OCI-LY7 (cell line): ENCODE results near the gene CTDSPL. TPM values are rescaled to one million over a fixed set of nuclear protein-coding genes. Genes with fewer than 3 reads are reported as not detected.

Experiments used
- BruUV-seq: library from RNA; stranded (reverse); fragments of 400-500 nt; replicated peaks from 2 replicates; lab custom pipeline; 2021; lab: Mats Ljungman, UMichigan
- CTCF ChIA-PET: fragments of 300-600 bp; sonication (Branson Sonifier 250); formaldehyde crosslinking; loops from one replicate; lab custom pipeline; 2022; ENCODE audit warnings: antibody characterized with exemption; ENCODE audit not compliant: unreplicated experiment; lab: Charles Lee
- POLR2A ChIA-PET: fragments of 300-600 bp; sonication (Branson Sonifier 250); formaldehyde crosslinking; loops from one replicate; lab custom pipeline; 2022; ENCODE audit warnings: antibody characterized with exemption; lab: Charles Lee
- DNase-seq: peaks from one replicate; pipeline ENCODE4 v3.0.0-alpha.2; 2015; ENCODE audit warnings: low spot score
- H2AFZ ChIP-seq: fragments of 200-600 bp; sonication (generic), shearing (Covaris generic); 2 replicates; pipeline ENCODE4 v1.6.1; 2014; ENCODE audit warnings: mild to moderate bottlenecking, antibody characterized with exemption, low read length, moderate library complexity
- H3K27ac ChIP-seq: fragments of 200-600 bp; sonication (generic); 2 replicates; pipeline ENCODE4 v1.5.1; 2014; ENCODE audit warnings: mixed run types, low read depth, mild to moderate bottlenecking, moderate library complexity, low read length, inconsistent platforms; ENCODE audit not compliant: poor library complexity, severe bottlenecking
- H3K36me3 ChIP-seq: fragments of 200-600 bp; sonication (generic); 2 replicates; pipeline ENCODE4 v1.6.1; 2014; ENCODE audit warnings: mild to moderate bottlenecking, antibody characterized with exemption, low read length, moderate library complexity, mixed read lengths; ENCODE audit not compliant: insufficient read depth
- H3K4me1 ChIP-seq: fragments of 200-600 bp; sonication (generic); 2 replicates; pipeline ENCODE4 v1.5.1; 2014; ENCODE audit warnings: mild to moderate bottlenecking, low read length; ENCODE audit not compliant: insufficient read depth, poor library complexity, severe bottlenecking
- H3K4me2 ChIP-seq: fragments of 200-600 bp; sonication (generic); 2 replicates; pipeline ENCODE4 v1.6.1; 2014; ENCODE audit warnings: mild to moderate bottlenecking, low read length
- H3K4me3 ChIP-seq: fragments of 200-600 bp; sonication (generic); 2 replicates; pipeline ENCODE4 v1.5.1; 2014; ENCODE audit warnings: mild to moderate bottlenecking, low read depth, low read length; ENCODE audit not compliant: poor library complexity, severe bottlenecking
- H3K79me2 ChIP-seq: fragments of 200-600 bp; sonication (generic); 2 replicates; pipeline ENCODE4 v1.6.1; 2016; ENCODE audit warnings: low read depth, mild to moderate bottlenecking, low read length, moderate library complexity, mixed read lengths; ENCODE audit not compliant: insufficient read depth
- H3K9me2 ChIP-seq: fragments of 200-600 bp; sonication (generic); 2 replicates; pipeline ENCODE4 v1.6.1; 2016; ENCODE audit warnings: mild to moderate bottlenecking, low read length, mixed read lengths; ENCODE audit not compliant: insufficient read depth
- H3K9me3 ChIP-seq: fragments of 200-600 bp; sonication (generic); 2 replicates; pipeline ENCODE4 v1.6.1; 2014; ENCODE audit warnings: mild to moderate bottlenecking, mixed run types, low read length, mixed read lengths
- H4K20me1 ChIP-seq: fragments of 200-600 bp; sonication (generic); 2 replicates; pipeline ENCODE4 v1.6.1; 2014; ENCODE audit warnings: mild to moderate bottlenecking, antibody characterized with exemption, low read length, moderate library complexity, mixed read lengths; ENCODE audit not compliant: insufficient read depth
- EZH2phosphoT487 ChIP-seq: fragments of 200-600 bp; sonication (generic); IDR thresholded peaks from 2 replicates; pipeline ENCODE4 v1.6.1; 2018; ENCODE audit warnings: low read depth, borderline replicate concordance, mild to moderate bottlenecking, mixed run types, antibody characterized with exemption, low read length, moderate library complexity, mixed read lengths
- intact Hi-C: fragments of 100-400 bp; cut with micrococcal nuclease; formaldehyde crosslinking; loops from one replicate; pipeline ENCODE4 v1.10.0; 2022; ENCODE audit not compliant: unreplicated experiment
- total RNA-seq, 2 experiments: library from RNA; depleted of rRNA in 1 of 2; stranded (reverse); fragments of >200 nt in 1 of 2; shearing (Covaris generic) in 1 of 2; gene quantifications; 2 replicates each; pipeline ENCODE4 v1.2.3, GENCODE V29; 2014 to 2022
- TF ChIP-seq, protein P1 (sequence below): fragments of 200-600 bp; sonication (generic); conservative IDR thresholded peaks from 2 replicates; pipeline ENCODE4 v1.5.1; 2014; ENCODE audit warnings: mild to moderate bottlenecking, antibody characterized with exemption, low read length, moderate library complexity, mixed read lengths

The CTDSPL gene
- total RNA-seq, 2 experiments from 2014 or later, result 0.38 TPM; not detected in 1

DNA sequence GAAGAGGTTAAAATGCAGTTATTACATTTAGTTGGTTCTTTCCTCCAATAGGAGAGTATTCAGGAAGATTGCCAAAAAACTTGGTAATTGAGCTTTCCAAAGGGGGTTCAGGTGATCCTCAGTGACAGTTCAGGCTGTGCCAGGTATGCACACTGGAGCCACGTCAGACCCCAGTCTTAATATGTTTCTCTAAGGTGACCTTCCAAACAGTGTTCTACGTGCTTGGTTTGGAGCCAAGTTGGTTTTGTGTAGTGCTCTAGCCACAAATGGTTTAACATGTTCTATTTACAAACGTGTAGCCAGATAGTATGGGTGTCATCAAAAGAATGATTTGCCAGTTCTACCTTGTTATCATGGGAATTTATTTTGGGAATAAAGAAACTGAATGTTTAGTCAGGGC is 21.0 kb downstream of the CTDSPL start:
- no peaks in the 10 kb centered on the region for H3K4me1 ChIP-seq
- ChIA-PET POLR2A (interaction anchor here (0.6 kb wide), 1 partner anchor 15 kb away, joined by 3 read pairs; no protein-coding TSS in a partner anchor), CTCF (no interaction called here)
- BruUV-seq, result no TSS peak
- no peak overlapping the region for H3K4me2 ChIP-seq
- H3K9me3 ChIP-seq, result no peaks in the 10 kb centered on the region
- no peaks in the 10 kb centered on the region for H3K9me2 ChIP-seq
- no peak for DNase-seq
- no peaks in the 10 kb centered on the region for H4K20me1 ChIP-seq
- H3K79me2 ChIP-seq, result no peaks in the 10 kb centered on the region
- no peak overlapping the region for H3K4me3 ChIP-seq
- TF ChIP-seq, protein P1, sequence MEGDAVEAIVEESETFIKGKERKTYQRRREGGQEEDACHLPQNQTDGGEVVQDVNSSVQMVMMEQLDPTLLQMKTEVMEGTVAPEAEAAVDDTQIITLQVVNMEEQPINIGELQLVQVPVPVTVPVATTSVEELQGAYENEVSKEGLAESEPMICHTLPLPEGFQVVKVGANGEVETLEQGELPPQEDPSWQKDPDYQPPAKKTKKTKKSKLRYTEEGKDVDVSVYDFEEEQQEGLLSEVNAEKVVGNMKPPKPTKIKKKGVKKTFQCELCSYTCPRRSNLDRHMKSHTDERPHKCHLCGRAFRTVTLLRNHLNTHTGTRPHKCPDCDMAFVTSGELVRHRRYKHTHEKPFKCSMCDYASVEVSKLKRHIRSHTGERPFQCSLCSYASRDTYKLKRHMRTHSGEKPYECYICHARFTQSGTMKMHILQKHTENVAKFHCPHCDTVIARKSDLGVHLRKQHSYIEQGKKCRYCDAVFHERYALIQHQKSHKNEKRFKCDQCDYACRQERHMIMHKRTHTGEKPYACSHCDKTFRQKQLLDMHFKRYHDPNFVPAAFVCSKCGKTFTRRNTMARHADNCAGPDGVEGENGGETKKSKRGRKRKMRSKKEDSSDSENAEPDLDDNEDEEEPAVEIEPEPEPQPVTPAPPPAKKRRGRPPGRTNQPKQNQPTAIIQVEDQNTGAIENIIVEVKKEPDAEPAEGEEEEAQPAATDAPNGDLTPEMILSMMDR, result no peak
- TF ChIP-seq EZH2phosphoT487, result no peak
- H3K27ac ChIP-seq, result no peak overlapping the region
- no peaks in the 10 kb centered on the region for H3K36me3 ChIP-seq
- intact Hi-C loops, result no loop called here
- H2AFZ ChIP-seq, result no peak overlapping the region

DNA sequence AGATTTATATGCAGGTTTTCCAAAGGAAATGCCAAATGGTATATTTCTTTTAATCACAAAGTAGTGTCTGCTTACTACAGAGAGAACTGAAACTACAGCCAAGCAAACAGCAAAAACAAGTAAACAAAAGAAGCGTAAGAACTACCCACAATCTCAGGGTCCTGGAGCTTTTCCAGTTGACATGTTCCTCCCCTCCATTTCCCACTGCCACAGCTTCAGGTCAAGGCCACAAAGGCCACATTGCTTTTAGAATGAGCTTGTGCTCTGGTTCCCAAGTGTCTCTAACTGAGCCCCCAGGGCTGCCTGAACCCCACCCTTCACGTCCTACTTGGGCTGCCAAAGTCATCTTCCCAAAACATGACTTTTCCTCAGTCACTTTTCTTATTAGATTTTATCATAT is 24.1 kb downstream of the CTDSPL start:
- Histone ChIP-seq H3K9me2 (no peaks in the 10 kb centered on the region), H3K27ac (no peak overlapping the region), H3K4me3 (no peak overlapping the region), H3K36me3 (no peaks in the 10 kb centered on the region), H4K20me1 (no peaks in the 10 kb centered on the region), H3K4me1 (peaks cover 3% of the 10 kb centered on the region), H3K9me3 (no peaks in the 10 kb centered on the region), H3K79me2 (no peaks in the 10 kb centered on the region), H3K4me2 (no peak overlapping the region), H2AFZ (no peak overlapping the region)
- intact Hi-C loops, result no loop called here
- no TSS peak for BruUV-seq
- POLR2A ChIA-PET, result interaction anchor here (1.2 kb wide), 1 partner anchor 11 kb away, joined by 3 read pairs; no protein-coding TSS in a partner anchor
- no peak for TF ChIP-seq EZH2phosphoT487
- TF ChIP-seq, protein P1, result no peak
- CTCF ChIA-PET, result no interaction called here
- no peak for DNase-seq

DNA sequence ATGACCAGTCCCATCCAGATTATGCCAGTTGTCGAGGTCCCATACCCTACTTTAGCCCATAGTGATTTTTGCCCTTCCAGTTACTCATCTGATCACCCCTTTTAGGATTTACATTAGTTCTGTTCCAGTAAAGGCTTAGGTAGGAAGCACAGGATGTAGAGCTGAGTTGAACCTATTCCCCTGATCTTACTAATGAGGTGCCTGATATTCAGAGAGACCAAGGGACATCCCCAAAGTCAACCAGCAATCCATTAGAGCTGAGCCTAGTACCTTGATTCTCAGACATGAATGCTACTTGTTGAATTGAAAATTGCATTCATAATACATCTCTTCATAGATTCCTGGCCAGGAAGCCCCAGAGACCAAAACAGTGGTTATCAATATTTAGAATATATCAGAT is 24.7 kb downstream of the CTDSPL start:
- DNase-seq, result no peak
- Histone ChIP-seq H3K27ac (no peak overlapping the region), H3K9me2 (no peaks in the 10 kb centered on the region), H3K4me3 (no peak overlapping the region), H2AFZ (no peak overlapping the region), H4K20me1 (no peaks in the 10 kb centered on the region), H3K36me3 (no peaks in the 10 kb centered on the region), H3K9me3 (no peaks in the 10 kb centered on the region), H3K4me2 (no peak overlapping the region), H3K4me1 (peaks cover 9% of the 10 kb centered on the region), H3K79me2 (no peaks in the 10 kb centered on the region)
- POLR2A ChIA-PET, result interaction anchor here (1.1 to 1.2 kb wide), 3 partner anchors 10 to 24 kb away, joined by 3 to 4 read pairs (median 3); no protein-coding TSS in a partner anchor
- intact Hi-C loops, result no loop called here
- CTCF ChIA-PET, result no interaction called here
- TF ChIP-seq, protein P1, result no peak
- no peak for TF ChIP-seq EZH2phosphoT487
- BruUV-seq, result no TSS peak
